ENCODE results near the gene TRPV3. TPM values are rescaled to one million over a fixed set of nuclear protein-coding genes. Genes with fewer than 3 reads are reported as not detected.
"Not testable (repeated sequence)": the region's sequence is repeated elsewhere in the genome, so short reads cannot be mapped to it uniquely, and the experiment has no call there.

Gene TRPV3
- total RNA-seq, 1 donor from 2014 or later, result 2.1 TPM

- DNase-seq (ENCODE audit: low read depth), result no peak
- TF ChIP-seq CTCF (IDR thresholded peaks at IDR 0.05; ENCODE audit: insufficient read depth, low read length, poor library complexity, severe bottlenecking), result no peak
- no peaks in the 10 kb centered on the region for H3K36me3 ChIP-seq (ENCODE audit: control insufficient read depth, insufficient read depth, low read length)
- no peak overlapping the region for H3K4me3 ChIP-seq (ENCODE audit: low read depth, low read length)
- no peaks in the 10 kb centered on the region for H3K27me3 ChIP-seq (ENCODE audit: control insufficient read depth, insufficient read depth, low read length)
Measured at GRCh38 chr17:3582915-3583314, 25.3 kb upstream of the TRPV3 start.

- H3K4me3 ChIP-seq (ENCODE audit: low read depth, low read length), result not testable (repeated sequence)
Measured at GRCh38 chr17:3578667-3579066, 21.1 kb upstream of the TRPV3 start.

GRCh38 chr17:3576970-3577369, 19.4 kb upstream of the TRPV3 start:
- TF ChIP-seq CTCF (IDR thresholded peaks at IDR 0.05; ENCODE audit: insufficient read depth, low read length, poor library complexity, severe bottlenecking), result no peak
- Histone ChIP-seq H3K4me3 (ENCODE audit: low read depth, low read length) (no peak overlapping the region), H3K36me3 (ENCODE audit: control insufficient read depth, insufficient read depth, low read length) (no peaks in the 10 kb centered on the region), H3K27me3 (ENCODE audit: control insufficient read depth, insufficient read depth, low read length) (no peaks in the 10 kb centered on the region)
- DNase-seq (ENCODE audit: low read depth), result no peak

More at GRCh38 chr17:3578667-3579066, 21.1 kb upstream of the TRPV3 start:
- DNase-seq (ENCODE audit: low read depth); H3K36me3 ChIP-seq (ENCODE audit: control insufficient read depth, insufficient read depth, low read length); H3K27me3 ChIP-seq (ENCODE audit: control insufficient read depth, insufficient read depth, low read length): not testable (repeated sequence)

GRCh38 chr17:3575511-3575910, 17.9 kb upstream of the TRPV3 start:
- no peak for DNase-seq (ENCODE audit: low read depth)
- no peaks in the 10 kb centered on the region for H3K27me3 ChIP-seq (ENCODE audit: control insufficient read depth, insufficient read depth, low read length)
- no peaks in the 10 kb centered on the region for H3K36me3 ChIP-seq (ENCODE audit: control insufficient read depth, insufficient read depth, low read length)
- TF ChIP-seq CTCF (IDR thresholded peaks at IDR 0.05; ENCODE audit: insufficient read depth, low read length, poor library complexity, severe bottlenecking), result no peak
- H3K4me3 ChIP-seq (ENCODE audit: low read depth, low read length), result no peak overlapping the region

- TF ChIP-seq CTCF (IDR thresholded peaks at IDR 0.05; ENCODE audit: insufficient read depth, low read length, poor library complexity, severe bottlenecking), result no peak
- Histone ChIP-seq H3K36me3 (ENCODE audit: control insufficient read depth, insufficient read depth, low read length) (no peaks in the 10 kb centered on the region), H3K27me3 (ENCODE audit: control insufficient read depth, insufficient read depth, low read length) (no peaks in the 10 kb centered on the region), H3K4me3 (ENCODE audit: low read depth, low read length) (no peak overlapping the region)
- DNase-seq (ENCODE audit: low read depth), result no peak
Measured at GRCh38 chr17:3574231-3574630, 16.6 kb upstream of the TRPV3 start.

- no peak for TF ChIP-seq CTCF (IDR thresholded peaks at IDR 0.05; ENCODE audit: insufficient read depth, low read length, poor library complexity, severe bottlenecking)
- no peak for DNase-seq (ENCODE audit: low read depth)
- Histone ChIP-seq H3K4me3 (ENCODE audit: low read depth, low read length) (no peak overlapping the region), H3K27me3 (ENCODE audit: control insufficient read depth, insufficient read depth, low read length) (no peaks in the 10 kb centered on the region), H3K36me3 (ENCODE audit: control insufficient read depth, insufficient read depth, low read length) (no peaks in the 10 kb centered on the region)
Measured at GRCh38 chr17:3573246-3574100, 15.9 kb upstream of the TRPV3 start.
